Kidney (tissue), 14 donors: ENCODE data around the gene SACS. TPM values are rescaled to one million over a fixed set of nuclear protein-coding genes. Genes with fewer than 3 reads are reported as not detected.

ENCODE experiments used
- DNase-seq, 5 donors: peaks; one replicate each; pipeline ENCODE4 v3.0.0-alpha.2; 2013 to 2020
- FAIRE-seq: peaks from 2 replicates; lab custom pipeline; 2012; peaks lifted over from hg19 to GRCh38; lab: Jason Lieb, UNC
- H3K27ac ChIP-seq, 2 donors: one replicate each; pipeline ENCODE4 v1.7.0; 2013; ENCODE audit warnings: low read depth in 2 of 2, low read length in 2 of 2, inconsistent platforms in 1 of 2
- H3K27me3 ChIP-seq: one replicate; pipeline ENCODE4 v1.7.1; 2013; ENCODE audit warnings: low read length, inconsistent platforms; ENCODE audit not compliant: control insufficient read depth, insufficient read depth
- H3K36me3 ChIP-seq, 3 donors: one replicate each; pipeline versions ENCODE4 v1.7.0 to v1.7.1; 2013; ENCODE audit warnings: low read length in 3 of 3, control low read depth in 1 of 3, inconsistent platforms in 1 of 3; ENCODE audit not compliant: insufficient read depth in 3 of 3, control insufficient read depth in 2 of 3
- H3K4me1 ChIP-seq, 3 donors: one replicate each; pipeline versions ENCODE4 v1.7.0 to v1.7.1; 2013; ENCODE audit warnings: low read length in 3 of 3, inconsistent platforms in 1 of 3, low read depth in 1 of 3; ENCODE audit not compliant: control insufficient read depth in 2 of 3, insufficient read depth in 2 of 3
- H3K4me3 ChIP-seq, 3 donors: one replicate each; pipeline versions ENCODE4 v1.7.0 to v1.8.1; 2013; ENCODE audit warnings: low read length in 3 of 3, control low read depth in 1 of 3, inconsistent platforms in 1 of 3
- H3K9ac ChIP-seq, 3 donors: one replicate each; pipeline versions ENCODE4 v1.7.0 to v1.7.1; 2013; ENCODE audit warnings: low read length in 3 of 3, control low read depth in 1 of 3, inconsistent platforms in 1 of 3
- H3K9me3 ChIP-seq, 3 donors: one replicate each; pipeline versions ENCODE4 v1.7.0 to v1.7.1; 2013; ENCODE audit warnings: low read length in 3 of 3, control low read depth in 1 of 3, inconsistent platforms in 1 of 3; ENCODE audit not compliant: control insufficient read depth in 2 of 3, insufficient read depth in 1 of 3
- CTCF ChIP-seq: IDR thresholded peaks from 3 replicates; pipeline ENCODE4 v1.5.1; 2012; ENCODE audit warnings: mild to moderate bottlenecking, moderate library complexity, borderline replicate concordance; ENCODE audit not compliant: insufficient read depth; ENCODE audit errors: extremely low read depth
- intact Hi-C: fragments of 100-400 bp; cut with DNase I; formaldehyde crosslinking; loops from one replicate; pipeline ENCODE4 v1.11.1; 2022
- polyA plus RNA-seq: library from polyadenylated mRNA; stranded (reverse); fragments of 350-450 nt; fragmentation: Illumina TruSeq; extraction: RNeasy Lipid Tissue Mini Kit (QIAGEN cat#74804); gene quantifications from one replicate; pipeline ENCODE4 v1.2.3, GENCODE V29; 2014; ENCODE audit warnings: low read depth, low replicate concordance; ENCODE audit not compliant: insufficient read depth
- total RNA-seq: library from RNA; stranded (reverse); fragmentation: NEBNext Ultra II Directional; extraction: Animal tissue kit (Norgen Biotek cat#: 25700); gene quantifications from one replicate; pipeline ENCODE4 v1.2.1, GENCODE V29; 2021
- donor health status: control.
- donor health status: control.
- donor health status: control.
- donor health status: control.
- donor health status: control.
- donor health status: DM: yes; HTN: yes; CAD: no.
- donor health status: Normal renal cell carcinoma (clear cell type).

SACS gene
- total and polyA plus RNA-seq, 2 donors from 2014 or later: 0.58 to 12.5 TPM

GRCh38 chr13:23436680-23437079 lies 3.2 kb upstream of the SACS start:
- Histone ChIP-seq H3K27ac (no peak overlapping the region), H3K36me3 (no peaks in the 10 kb centered on the region), H3K9ac (no peak overlapping the region), H3K9me3 (no peaks in the 10 kb centered on the region), H3K27me3 (no peaks in the 10 kb centered on the region), H3K4me1 (peaks cover 0 to 4% (median 0%) of the 10 kb centered on the region in 3 donors), H3K4me3 (no peak overlapping the region)
- DNase-seq: no peak
- TF ChIP-seq CTCF: no peak
- intact Hi-C loops: no loop called here
- no peak for FAIRE-seq

GRCh38 chr13:23434491-23434890 lies 989 bp upstream of the SACS start:
- no peak for FAIRE-seq
- DNase-seq: no peak
- intact Hi-C loops: no loop called here
- Histone ChIP-seq H3K9me3 (no peaks in the 10 kb centered on the region), H3K4me3 (no peak overlapping the region), H3K4me1 (peaks cover 0 to 4% (median 0%) of the 10 kb centered on the region in 3 donors), H3K27ac (no peak overlapping the region), H3K9ac (no peak overlapping the region), H3K27me3 (no peaks in the 10 kb centered on the region), H3K36me3 (no peaks in the 10 kb centered on the region)
- no peak for TF ChIP-seq CTCF

- intact Hi-C loops: no loop called here
- Histone ChIP-seq H3K4me3 (no peak overlapping the region), H3K27me3 (no peaks in the 10 kb centered on the region), H3K9me3 (no peaks in the 10 kb centered on the region), H3K4me1 (peaks cover 0 to 4% (median 0%) of the 10 kb centered on the region in 3 donors), H3K9ac (no peak overlapping the region), H3K36me3 (no peaks in the 10 kb centered on the region), H3K27ac (no peak overlapping the region)
- no peak for TF ChIP-seq CTCF
- no peak for FAIRE-seq
- DNase-seq: peak in 1 of 5 donors; percentile 9
Measured at GRCh38 chr13:23432626-23433025, 876 bp downstream of the SACS start.

- H3K27ac ChIP-seq: no peak overlapping the region
- no peaks in the 10 kb centered on the region for H3K9me3 ChIP-seq
- TF ChIP-seq CTCF: no peak
- H3K36me3 ChIP-seq: no peaks in the 10 kb centered on the region
- DNase-seq: no peak
- H3K4me1 ChIP-seq: peaks cover 0 to 4% (median 0%) of the 10 kb centered on the region in 3 donors
- intact Hi-C loops: no loop called here
- H3K27me3 ChIP-seq: no peaks in the 10 kb centered on the region
- no peak overlapping the region for H3K9ac ChIP-seq
- no peak for FAIRE-seq
- no peak overlapping the region for H3K4me3 ChIP-seq
Measured at GRCh38 chr13:23430664-23431063, 2.8 kb downstream of the SACS start.
